Cardiac muscle cell (in vitro differentiated cells and primary cell): ENCODE measurements around the gene POLG. TPM values are rescaled to one million over a fixed set of nuclear protein-coding genes. Genes with fewer than 3 reads are reported as not detected.

Experiments used
- DNase-seq, 2 donors: peaks; one replicate each; pipeline versions ENCODE4 v3.0.0 to v3.0.0-alpha.2; 2010 to 2017; ENCODE audit warnings: low read depth in 1 of 2, low spot score in 1 of 2
- H3K27ac ChIP-seq: fragments of 200-600 bp; sonication (generic); 2 replicates; pipeline ENCODE4 v1.5.1; 2016
- H3K27me3 ChIP-seq: fragments of 200-600 bp; sonication (generic); 2 replicates; pipeline ENCODE4 v1.6.0; 2016; ENCODE audit warnings: control low read depth
- H3K36me3 ChIP-seq: fragments of 200-600 bp; sonication (generic); 2 replicates; pipeline ENCODE4 v1.5.1; 2016; ENCODE audit warnings: control low read depth
- H3K4me1 ChIP-seq: fragments of 200-600 bp; sonication (generic); 2 replicates; pipeline ENCODE4 v1.8.1; 2017; ENCODE audit warnings: low read depth, mild to moderate bottlenecking, mixed run types
- H3K4me3 ChIP-seq: fragments of 200-600 bp; sonication (generic); 2 replicates; pipeline ENCODE4 v1.5.1; 2016; ENCODE audit warnings: mild to moderate bottlenecking
- H3K9me3 ChIP-seq: fragments of 200-600 bp; sonication (generic); 2 replicates; pipeline ENCODE4 v1.5.1; 2017; ENCODE audit warnings: low read depth, mild to moderate bottlenecking, control low read depth
- CTCF ChIP-seq: IDR thresholded peaks from 2 replicates; pipeline ENCODE4 v1.5.1; 2012; ENCODE audit warnings: low read depth, mild to moderate bottlenecking, low read length
- polyA plus RNA-seq: library from polyadenylated mRNA; unstranded; fragments of >200 nt; fragmentation: Nextera tagmentation; extraction: Ambion mirVana; gene quantifications from 2 replicates; pipeline ENCODE4 v1.2.1, GENCODE V29; 2016
- total RNA-seq: library from RNA; depleted of rRNA; stranded (reverse); fragments of >200 nt; gene quantifications from 2 replicates; pipeline ENCODE4 v1.2.3, GENCODE V29; 2016

Gene POLG
- total and polyA plus RNA-seq, 2 experiments from 2014 or later, result 47.3 to 63.9 TPM

DNA sequence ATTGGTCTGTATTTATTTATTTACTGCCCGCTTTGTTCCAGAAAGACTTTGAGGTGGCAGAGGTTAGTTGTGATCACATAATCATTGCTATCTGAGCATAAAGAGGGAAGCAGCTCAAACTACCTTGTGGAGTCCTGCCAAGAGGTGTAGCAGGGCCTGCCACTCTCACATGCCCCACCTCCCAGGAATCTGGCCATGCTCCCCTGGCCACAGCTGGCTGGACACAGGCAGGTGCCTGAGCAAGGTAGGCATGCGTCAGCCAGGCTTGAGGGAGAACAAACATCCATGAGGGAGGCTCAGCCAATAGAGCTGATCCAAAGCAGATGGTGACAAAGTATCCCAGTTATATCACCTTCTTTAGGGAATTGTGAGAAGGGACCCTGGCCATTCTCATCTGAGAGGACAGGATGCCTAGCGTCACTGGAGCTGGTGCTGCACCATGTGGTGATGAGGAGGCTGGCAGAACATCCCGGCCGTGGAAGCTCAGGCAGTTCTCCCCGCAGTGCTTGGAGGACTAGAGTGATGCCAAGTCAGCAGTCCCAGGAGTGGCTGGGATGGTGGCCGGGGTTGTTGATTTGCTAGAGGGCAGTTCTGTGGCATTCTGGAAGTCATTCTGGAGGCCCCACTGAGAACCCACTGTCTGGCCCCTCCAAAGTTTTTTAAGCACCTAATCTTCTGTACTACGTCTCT is 6.8 kb upstream of the POLG start:
- H3K9me3 ChIP-seq, result no peaks in the 10 kb centered on the region
- no peak for TF ChIP-seq CTCF
- H3K4me3 ChIP-seq, result no peak overlapping the region
- H3K4me1 ChIP-seq, result no peaks in the 10 kb centered on the region
- peaks cover 17% of the 10 kb centered on the region for H3K27me3 ChIP-seq
- no peaks in the 10 kb centered on the region for H3K36me3 ChIP-seq
- no peak for DNase-seq
- no peak overlapping the region for H3K27ac ChIP-seq

DNA sequence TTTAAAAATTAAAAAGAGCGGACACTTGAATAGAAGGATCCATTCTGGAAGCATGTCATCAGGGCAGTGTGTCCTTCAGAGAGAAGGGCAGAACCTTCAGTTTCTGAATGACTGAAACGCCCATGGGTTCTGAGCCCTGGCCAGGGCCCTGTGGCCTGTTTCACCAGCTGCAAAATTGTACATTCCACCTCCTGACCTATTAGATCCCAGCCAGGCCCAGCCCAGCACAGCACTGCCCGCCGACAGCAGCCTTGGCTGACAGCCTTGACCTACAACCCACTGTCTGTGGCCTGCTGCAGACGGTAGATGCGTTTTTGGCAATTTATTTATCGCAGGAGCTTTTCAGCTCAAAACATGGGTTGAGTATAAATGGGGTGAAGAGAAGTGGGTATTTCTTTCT is 5.9 kb upstream of the POLG start:
- DNase-seq, result no peak
- TF ChIP-seq CTCF, result no peak
- no peaks in the 10 kb centered on the region for H3K4me1 ChIP-seq
- no peaks in the 10 kb centered on the region for H3K9me3 ChIP-seq
- no peak overlapping the region for H3K27ac ChIP-seq
- H3K27me3 ChIP-seq, result peaks cover 15% of the 10 kb centered on the region
- H3K36me3 ChIP-seq, result no peaks in the 10 kb centered on the region
- H3K4me3 ChIP-seq, result no peak overlapping the region

DNA sequence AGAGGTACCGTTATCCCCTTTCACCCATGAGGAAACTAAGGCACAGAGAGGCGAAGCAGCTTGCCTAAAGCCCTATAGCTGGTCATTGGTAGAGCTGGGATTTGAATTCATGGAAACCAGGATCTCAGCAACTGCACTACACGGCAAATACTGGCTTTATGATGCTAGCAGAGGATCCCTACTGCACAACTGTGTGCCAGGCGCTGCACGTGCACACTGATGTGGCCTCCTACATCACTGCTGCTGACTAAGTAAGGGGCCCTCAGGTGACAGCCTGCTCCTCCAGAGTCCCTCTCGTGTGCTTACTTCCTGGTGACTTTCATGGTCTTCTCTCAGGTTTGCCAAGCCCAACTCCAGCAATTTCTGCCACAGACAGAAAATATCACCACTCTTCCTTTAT is 3.4 kb upstream of the POLG start:
- no peak for DNase-seq
- H3K4me1 ChIP-seq, result no peaks in the 10 kb centered on the region
- H3K9me3 ChIP-seq, result no peaks in the 10 kb centered on the region
- peaks cover 3% of the 10 kb centered on the region for H3K36me3 ChIP-seq
- peaks cover 15% of the 10 kb centered on the region for H3K27me3 ChIP-seq
- H3K27ac ChIP-seq, result no peak overlapping the region
- H3K4me3 ChIP-seq, result no peak overlapping the region
- no peak for TF ChIP-seq CTCF

- Histone ChIP-seq H3K4me3 (peak overlapping the region; percentile 38), H3K9me3 (no peaks in the 10 kb centered on the region), H3K36me3 (peaks cover 21% of the 10 kb centered on the region), H3K27me3 (peaks cover 11% of the 10 kb centered on the region), H3K27ac (peak overlapping the region; percentile 4), H3K4me1 (no peaks in the 10 kb centered on the region)
- peak in 1 of 2 donors; percentile 40 for DNase-seq
- no peak for TF ChIP-seq CTCF
These were observed 846 bp upstream of the POLG start for GRCh38 chr15:89335298-89336041.

- Histone ChIP-seq H3K27ac (peak overlapping the region; percentile 80), H3K4me1 (no peaks in the 10 kb centered on the region), H3K9me3 (no peaks in the 10 kb centered on the region), H3K27me3 (peaks cover 6% of the 10 kb centered on the region), H3K36me3 (peaks cover 35% of the 10 kb centered on the region), H3K4me3 (peak overlapping the region; percentile 59)
- no peak for DNase-seq
- no peak for TF ChIP-seq CTCF
These were observed 590 bp downstream of the POLG start for GRCh38 chr15:89333959-89334509.
